Gastrocnemius medialis (tissue), 4 donors: ENCODE data around the gene TBC1D5. TPM values are rescaled to one million over a fixed set of nuclear protein-coding genes. Genes with fewer than 3 reads are reported as not detected.

Source experiments
- ATAC-seq, 2 donors: fragments of 150-250 bp; one replicate each; pipeline ENCODE4 v1.9.1; 2016
- DNase-seq, 2 donors: peaks; one replicate each; pipeline ENCODE4 v3.0.0-alpha.2; 2019
- H3K27ac ChIP-seq, 4 donors: fragments of 200-600 bp; sonication (generic); 1 replicate in 1 of 4; 2 replicates in 3 of 4; pipeline ENCODE4 v1.5.1; 2016 to 2018; ENCODE audit warnings: mild to moderate bottlenecking in 2 of 4, moderate library complexity in 1 of 4
- H3K27me3 ChIP-seq, 3 donors: fragments of 200-600 bp; sonication (generic) in 2 of 3; 1 replicate in 1 of 3; 2 replicates in 2 of 3; pipeline versions ENCODE4 v1.5.1 to v1.6.0; 2016 to 2019; ENCODE audit warnings: mild to moderate bottlenecking in 1 of 3, moderate library complexity in 1 of 3
- H3K36me3 ChIP-seq, 2 donors: fragments of 200-600 bp; sonication (generic) in 1 of 2; one replicate each; pipeline ENCODE4 v1.5.1; 2017 to 2018
- H3K4me1 ChIP-seq, 2 donors: fragments of 200-600 bp; sonication (generic) in 1 of 2; one replicate each; pipeline ENCODE4 v1.5.1; 2016 to 2017; ENCODE audit warnings: mild to moderate bottlenecking in 2 of 2
- H3K4me3 ChIP-seq, 4 donors: fragments of 200-600 bp; sonication (generic) in 3 of 4; 1 replicate in 1 of 4; 2 replicates in 3 of 4; pipeline ENCODE4 v1.5.1; 2016 to 2019; ENCODE audit warnings: mild to moderate bottlenecking in 2 of 4
- H3K9me3 ChIP-seq, 3 donors: fragments of 200-600 bp; sonication (generic) in 2 of 3; 1 replicate in 1 of 3; 2 replicates in 2 of 3; pipeline ENCODE4 v1.5.1; 2016 to 2019
- POLR2A ChIP-seq, 2 donors: fragments of 450-650 bp; IDR thresholded peaks; one replicate each; pipeline ENCODE4 v1.6.1; 2017; ENCODE audit warnings: antibody characterized with exemption in 2 of 2, mild to moderate bottlenecking in 2 of 2, moderate library complexity in 2 of 2
- in situ Hi-C, 4 donors: fragments of 200-750 bp; cut with MboI; loops; one replicate each; pipeline versions ENCODE4 v1.15.0 to v1.8.0; 2017; ENCODE audit warnings: low sequenced_read_pairs in 4 of 4
- intact Hi-C: fragments of 100-400 bp; cut with DNase I; formaldehyde crosslinking; loops from one replicate; pipeline ENCODE4 v1.15.1; 2023; ENCODE audit warnings: low total_unique reads
- total RNA-seq, 4 donors: library from RNA; depleted of rRNA; stranded (reverse); fragments of >200 nt; gene quantifications; one replicate each; pipeline versions ENCODE4 v1.1.0 to v1.2.3, GENCODE V29; 2016
- TF ChIP-seq, protein P1 (sequence below), 5 experiments: fragments of 450-650 bp in 3 of 5; fragments of 200-600 bp in 2 of 5; sonication (generic) in 2 of 5; IDR thresholded peaks in 4 of 5; conservative IDR thresholded peaks in 1 of 5; 1 replicate in 4 of 5; 2 replicates in 1 of 5; pipeline ENCODE4 v1.5.1; 2016 to 2019; ENCODE audit warnings: antibody characterized with exemption in 5 of 5, mild to moderate bottlenecking in 3 of 5, moderate library complexity in 3 of 5

The TBC1D5 gene
- total RNA-seq, 4 donors from 2014 or later = 20.3 to 34.4 (median 27.1) TPM

DNA sequence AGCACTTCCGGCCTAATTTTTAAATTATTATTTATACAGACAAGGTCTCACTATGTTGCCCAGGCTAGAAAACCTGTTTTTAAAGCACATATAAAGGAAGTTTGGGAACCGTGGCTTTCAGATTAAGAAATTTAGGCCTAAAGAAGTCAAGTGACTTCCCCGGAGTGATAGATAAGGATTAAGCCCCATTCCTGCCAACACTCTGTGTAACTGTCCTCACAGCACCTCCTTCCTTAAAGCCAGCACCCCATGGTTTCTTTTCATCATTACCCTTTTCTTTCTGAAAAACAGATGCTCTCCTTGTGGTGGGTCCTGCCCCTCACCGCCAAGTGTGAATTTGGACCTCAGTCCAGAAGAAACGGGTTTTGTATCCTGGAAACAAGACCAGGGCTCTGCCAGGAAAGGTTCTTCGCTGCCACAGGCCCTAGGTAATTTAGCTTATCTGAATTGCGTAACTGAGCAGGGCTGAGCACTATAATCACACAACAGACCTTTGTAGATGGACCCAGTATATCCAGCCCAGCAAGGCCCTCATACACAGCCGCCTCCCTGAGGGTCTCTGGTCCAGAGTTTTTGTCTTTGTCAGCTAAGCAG lies 626.3 kb downstream of the TBC1D5 start:
- DNase-seq (no peak), ATAC-seq (no peak)
- Histone ChIP-seq H3K27ac (no peak overlapping the region), H3K36me3 (no peaks in the 10 kb centered on the region), H3K27me3 (no peaks in the 10 kb centered on the region), H3K4me3 (no peak overlapping the region), H3K4me1 (no peaks in the 10 kb centered on the region), H3K9me3 (no peaks in the 10 kb centered on the region)
- in situ Hi-C loops = no loop called here
- intact Hi-C loops = no loop called here
- TF ChIP-seq, protein P1, sequence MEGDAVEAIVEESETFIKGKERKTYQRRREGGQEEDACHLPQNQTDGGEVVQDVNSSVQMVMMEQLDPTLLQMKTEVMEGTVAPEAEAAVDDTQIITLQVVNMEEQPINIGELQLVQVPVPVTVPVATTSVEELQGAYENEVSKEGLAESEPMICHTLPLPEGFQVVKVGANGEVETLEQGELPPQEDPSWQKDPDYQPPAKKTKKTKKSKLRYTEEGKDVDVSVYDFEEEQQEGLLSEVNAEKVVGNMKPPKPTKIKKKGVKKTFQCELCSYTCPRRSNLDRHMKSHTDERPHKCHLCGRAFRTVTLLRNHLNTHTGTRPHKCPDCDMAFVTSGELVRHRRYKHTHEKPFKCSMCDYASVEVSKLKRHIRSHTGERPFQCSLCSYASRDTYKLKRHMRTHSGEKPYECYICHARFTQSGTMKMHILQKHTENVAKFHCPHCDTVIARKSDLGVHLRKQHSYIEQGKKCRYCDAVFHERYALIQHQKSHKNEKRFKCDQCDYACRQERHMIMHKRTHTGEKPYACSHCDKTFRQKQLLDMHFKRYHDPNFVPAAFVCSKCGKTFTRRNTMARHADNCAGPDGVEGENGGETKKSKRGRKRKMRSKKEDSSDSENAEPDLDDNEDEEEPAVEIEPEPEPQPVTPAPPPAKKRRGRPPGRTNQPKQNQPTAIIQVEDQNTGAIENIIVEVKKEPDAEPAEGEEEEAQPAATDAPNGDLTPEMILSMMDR (IDR thresholded peaks at IDR 0.05 in 4 of 5, conservative IDR thresholded peaks at IDR 0.05 in 1 of 5) = no peak
- TF ChIP-seq POLR2A (IDR thresholded peaks at IDR 0.05) = no peak

- in situ Hi-C loops = no loop called here
- intact Hi-C loops = no loop called here
- Histone ChIP-seq H3K36me3 (no peaks in the 10 kb centered on the region), H3K27ac (no peak overlapping the region), H3K9me3 (no peaks in the 10 kb centered on the region), H3K27me3 (no peaks in the 10 kb centered on the region), H3K4me3 (no peak overlapping the region), H3K4me1 (no peaks in the 10 kb centered on the region)
- ATAC-seq (no peak), DNase-seq (no peak)
- TF ChIP-seq POLR2A (IDR thresholded peaks at IDR 0.05) = no peak
- TF ChIP-seq, protein P1 (IDR thresholded peaks at IDR 0.05 in 4 of 5, conservative IDR thresholded peaks at IDR 0.05 in 1 of 5) = no peak
These were observed 627.2 kb downstream of the TBC1D5 start for GRCh38 chr3:17115186-17115585.

DNA sequence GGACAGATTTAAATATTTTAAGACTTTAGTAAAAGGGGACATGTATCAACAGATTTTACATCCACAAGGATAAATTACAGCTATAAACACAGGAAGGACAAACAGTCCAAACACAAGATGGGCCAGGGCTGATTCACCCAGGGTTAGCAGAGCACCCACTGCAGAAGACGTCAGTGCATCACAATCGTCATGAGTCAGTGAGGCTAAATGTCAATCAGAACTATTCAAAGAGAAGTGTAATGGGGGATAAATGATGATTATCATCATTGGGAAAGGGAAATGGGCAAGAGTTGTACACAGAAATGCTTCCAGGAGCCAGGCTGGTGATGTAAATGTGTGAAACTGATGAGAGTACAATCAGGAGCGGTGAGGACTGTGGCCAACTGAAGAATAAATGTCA lies 630.8 kb downstream of the TBC1D5 start:
- Histone ChIP-seq H3K4me3 (no peak overlapping the region), H3K4me1 (no peaks in the 10 kb centered on the region), H3K9me3 (no peaks in the 10 kb centered on the region), H3K27ac (no peak overlapping the region), H3K36me3 (no peaks in the 10 kb centered on the region), H3K27me3 (no peaks in the 10 kb centered on the region)
- no peak for ATAC-seq
- in situ Hi-C loops (no loop called here), intact Hi-C loops (no loop called here)
- DNase-seq = no peak
- TF ChIP-seq, protein P1 (IDR thresholded peaks at IDR 0.05 in 4 of 5, conservative IDR thresholded peaks at IDR 0.05 in 1 of 5) = no peak
- no peak for TF ChIP-seq POLR2A (IDR thresholded peaks at IDR 0.05)

DNA sequence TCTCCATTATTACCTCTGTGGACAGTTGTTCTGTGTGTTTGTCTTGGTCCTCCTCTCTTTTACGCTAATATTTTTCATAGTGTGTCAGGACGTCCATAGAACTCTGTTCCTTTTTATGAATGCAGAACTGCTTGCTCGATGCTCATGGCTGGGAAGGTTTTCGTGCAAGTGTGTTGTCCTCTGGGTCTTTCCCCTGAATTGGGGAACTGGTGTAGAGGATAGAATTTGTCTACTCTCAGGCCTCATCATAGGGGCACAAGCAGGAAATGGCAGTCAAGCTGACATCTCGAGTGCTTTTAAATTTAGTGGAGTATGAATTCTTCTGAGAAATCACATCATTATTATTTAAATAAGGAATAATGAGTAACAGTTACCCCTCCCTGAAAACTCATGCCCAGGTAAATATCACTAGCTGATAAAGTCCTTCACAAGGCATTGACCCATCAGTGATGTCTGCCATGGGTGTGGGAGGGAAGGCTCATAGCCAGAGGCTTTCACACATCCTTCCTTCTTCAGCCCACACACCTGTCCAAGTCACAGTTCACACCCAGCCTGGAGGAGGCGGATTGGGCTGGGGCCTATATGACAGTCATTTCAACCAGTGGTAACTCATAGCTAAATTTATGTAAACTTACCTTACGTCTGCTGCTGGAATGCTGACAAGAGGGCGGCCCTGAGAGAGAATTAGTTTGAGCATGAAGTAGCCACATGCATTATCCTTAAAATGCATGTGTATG lies 631.6 kb downstream of the TBC1D5 start:
- Histone ChIP-seq H3K9me3 (no peaks in the 10 kb centered on the region), H3K4me1 (no peaks in the 10 kb centered on the region), H3K4me3 (no peak overlapping the region), H3K36me3 (no peaks in the 10 kb centered on the region), H3K27me3 (no peaks in the 10 kb centered on the region), H3K27ac (no peak overlapping the region)
- in situ Hi-C loops (no loop called here), intact Hi-C loops (no loop called here)
- ATAC-seq (no peak), DNase-seq (no peak)
- TF ChIP-seq POLR2A (IDR thresholded peaks at IDR 0.05) = no peak
- TF ChIP-seq, protein P1 (IDR thresholded peaks at IDR 0.05 in 4 of 5, conservative IDR thresholded peaks at IDR 0.05 in 1 of 5) = no peak
